ENCODE measurements around the gene MIF4GD. TPM values are rescaled to one million over a fixed set of nuclear protein-coding genes. Genes with fewer than 3 reads are reported as not detected.

Gene MIF4GD
- total and polyA plus RNA-seq, 10 donors = 27.1 to 47.3 (median 36.8) TPM

DNA sequence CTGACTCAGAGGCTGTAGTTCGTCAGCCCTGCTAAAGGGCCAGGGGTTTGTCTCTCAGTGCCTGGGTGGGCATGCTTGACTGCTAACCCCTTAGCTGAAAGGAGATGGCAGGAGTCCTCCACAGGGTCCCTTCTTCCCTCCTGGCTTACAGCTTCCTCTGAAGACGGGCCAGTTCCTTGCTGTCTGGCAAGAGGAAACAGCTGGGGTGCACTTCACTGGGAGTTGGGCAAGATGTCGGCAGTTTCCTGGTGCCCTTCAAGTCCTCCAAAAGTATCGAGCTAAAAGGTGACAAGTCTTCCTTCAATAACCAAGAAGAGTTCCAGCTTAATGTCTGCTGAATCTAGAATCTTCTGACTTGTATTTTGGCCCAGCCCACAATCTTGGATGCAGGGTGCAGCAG lies 42.2 kb downstream of the MIF4GD start:
- no peak for TF ChIP-seq POLR2AphosphoS5 (IDR thresholded peaks at IDR 0.05)
- no peak for TF ChIP-seq CTCF (IDR thresholded peaks at IDR 0.05 in 8 of 11, conservative IDR thresholded peaks at IDR 0.05 in 3 of 11)
- no peak for TF ChIP-seq POLR2A (IDR thresholded peaks at IDR 0.05)
- peaks cover 0 to 98% (median 88%) of the 10 kb centered on the region in 6 donors for H3K36me3 ChIP-seq
- intact Hi-C loops (cut with DNase I; ENCODE audit: low total_unique reads) = no loop called here
- peaks cover 0 to 24% (median 10%) of the 10 kb centered on the region in 6 donors for H3K4me1 ChIP-seq
- no peaks in the 10 kb centered on the region for H3K27me3 ChIP-seq (replicated peaks in 1 of 7)
- no peak overlapping the region for H3K4me3 ChIP-seq
- DNase-seq = no peak
- H3K27ac ChIP-seq = peak overlapping the region in 7 of 8 donors; percentile 12 to 80 (median 58)
- H3K9me3 ChIP-seq = no peaks in the 10 kb centered on the region
- WGBS, 5 donors = 34 to 57% (median 44%) methylated on average over 4 of the region's 4 CpGs

- peaks cover 0 to 98% (median 89%) of the 10 kb centered on the region in 6 donors for H3K36me3 ChIP-seq
- peaks cover 0 to 24% (median 10%) of the 10 kb centered on the region in 6 donors for H3K4me1 ChIP-seq
- no peaks in the 10 kb centered on the region for H3K9me3 ChIP-seq
- H3K27ac ChIP-seq = peak overlapping the region in 7 of 8 donors; percentile 12 to 80 (median 58)
- no peak overlapping the region for H3K4me3 ChIP-seq
- DNase-seq = no peak
- TF ChIP-seq POLR2AphosphoS5 (IDR thresholded peaks at IDR 0.05) (peak in 1 of 3 donors; percentile 58), CTCF (IDR thresholded peaks at IDR 0.05 in 8 of 11, conservative IDR thresholded peaks at IDR 0.05 in 3 of 11) (no peak)
- H3K27me3 ChIP-seq (replicated peaks in 1 of 7) = no peaks in the 10 kb centered on the region
- intact Hi-C loops (cut with DNase I; ENCODE audit: low total_unique reads) = no loop called here
- 35 to 49% (median 42%) methylated on average over 2 of the region's 2 CpGs for WGBS, 5 donors
Measured at GRCh38 chr17:75228305-75228704, 42.7 kb downstream of the MIF4GD start.

- peak overlapping the region in 4 of 8 donors; percentile 41 to 80 (median 72) for H3K27ac ChIP-seq
- H3K9me3 ChIP-seq = no peaks in the 10 kb centered on the region
- DNase-seq = no peak
- intact Hi-C loops (cut with DNase I; ENCODE audit: low total_unique reads) = no loop called here
- TF ChIP-seq CTCF (IDR thresholded peaks at IDR 0.05 in 8 of 11, conservative IDR thresholded peaks at IDR 0.05 in 3 of 11) = no peak
- TF ChIP-seq POLR2A (IDR thresholded peaks at IDR 0.05) = no peak
- TF ChIP-seq POLR2AphosphoS5 (IDR thresholded peaks at IDR 0.05) = no peak
- WGBS, 5 donors = 75 to 90% (median 85%) methylated on average over 5 of the region's 5 CpGs
- no peaks in the 10 kb centered on the region for H3K27me3 ChIP-seq (replicated peaks in 1 of 7)
- H3K36me3 ChIP-seq = peaks cover 0 to 98% (median 89%) of the 10 kb centered on the region in 6 donors
- peaks cover 0 to 24% (median 10%) of the 10 kb centered on the region in 6 donors for H3K4me1 ChIP-seq
- no peak overlapping the region for H3K4me3 ChIP-seq
Measured at GRCh38 chr17:75227729-75228128, 43.3 kb downstream of the MIF4GD start.

- H3K36me3 ChIP-seq = peaks cover 0 to 98% (median 78%) of the 10 kb centered on the region in 6 donors
- WGBS, 5 donors = 80 to 88% (median 86%) methylated on average over 9 to 14 of the region's 14 CpGs
Measured at GRCh38 chr17:75225016-75225415, 46.0 kb downstream of the MIF4GD start.

More at GRCh38 chr17:75225016-75225415, 46.0 kb downstream of the MIF4GD start:
- H3K9me3 ChIP-seq = no peaks in the 10 kb centered on the region
- H3K4me1 ChIP-seq = peaks cover 0 to 24% (median 10%) of the 10 kb centered on the region in 6 donors
- TF ChIP-seq POLR2A (IDR thresholded peaks at IDR 0.05) (no peak), POLR2AphosphoS5 (IDR thresholded peaks at IDR 0.05) (peak in 1 of 3 donors; percentile 43)
- DNase-seq = no peak
- H3K27ac ChIP-seq = no peak overlapping the region
- intact Hi-C loops (cut with DNase I; ENCODE audit: low total_unique reads) = no loop called here
- H3K4me3 ChIP-seq = no peak overlapping the region
- H3K27me3 ChIP-seq (replicated peaks in 1 of 7) = no peaks in the 10 kb centered on the region
